OCI-LY1 (cell line): ENCODE results near the gene KCNN3.

Experiments
- CTCF ChIP-seq: fragments of 200-600 bp; sonication (generic), shearing (Covaris generic); IDR thresholded peaks from 2 replicates; pipeline ENCODE4 v1.5.1; 2017; ENCODE audit warnings: mild to moderate bottlenecking, antibody characterized with exemption, low read length, moderate library complexity, mixed read lengths
- EZH2 ChIP-seq: fragments of 200-600 bp; sonication (generic), shearing (Covaris generic); IDR thresholded peaks from 2 replicates; pipeline ENCODE4 v1.8.0; 2017; ENCODE audit warnings: borderline replicate concordance, mixed run types, mild to moderate bottlenecking, antibody characterized with exemption, low read length, moderate library complexity, mixed read lengths

GRCh38 chr1:154843636-154844296, 26.3 kb downstream of the KCNN3 start:
- TF ChIP-seq CTCF (no peak), EZH2 (no peak)
